Activated T-cell treated with anti-CD3 and anti-CD28 coated beads for 48 hours (primary cell): ENCODE measurements around the gene PTPRT.

Source experiments
- DNase-seq: peaks from one replicate; pipeline ENCODE4 v3.0.0-alpha.2; 2020; ENCODE audit warnings: low read depth

PTPRT gene

GRCh38 chr20:42043921-42044320 is 1145.8 kb downstream of the PTPRT start:
- DNase-seq = no peak

GRCh38 chr20:42041000-42041565 is 1148.6 kb downstream of the PTPRT start:
- DNase-seq = no peak

DNA sequence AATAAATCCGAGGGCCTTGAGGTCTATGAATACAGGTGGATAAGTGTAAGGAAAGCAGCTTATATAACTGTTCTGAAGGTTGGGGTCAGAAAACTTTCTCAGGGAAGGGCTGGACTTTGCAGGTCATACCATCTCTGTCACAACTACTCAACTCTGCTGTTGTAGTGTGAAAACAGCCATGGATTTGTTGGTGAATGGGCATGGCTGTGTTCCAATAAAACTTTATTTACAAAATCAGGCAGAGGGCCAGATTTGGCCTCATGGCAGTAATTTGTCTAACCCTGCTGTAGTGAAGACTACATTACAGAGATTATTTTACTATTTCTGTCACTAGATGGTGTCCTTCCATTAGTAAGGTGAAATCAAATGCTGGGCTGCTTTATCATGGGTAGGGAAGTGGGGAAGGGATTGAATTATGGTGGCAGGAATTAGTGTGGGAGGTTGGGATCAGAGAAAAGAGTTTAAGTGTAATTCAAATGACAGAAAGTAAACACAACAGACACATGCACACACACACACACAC is 1161.9 kb downstream of the PTPRT start:
- no peak for DNase-seq

DNA sequence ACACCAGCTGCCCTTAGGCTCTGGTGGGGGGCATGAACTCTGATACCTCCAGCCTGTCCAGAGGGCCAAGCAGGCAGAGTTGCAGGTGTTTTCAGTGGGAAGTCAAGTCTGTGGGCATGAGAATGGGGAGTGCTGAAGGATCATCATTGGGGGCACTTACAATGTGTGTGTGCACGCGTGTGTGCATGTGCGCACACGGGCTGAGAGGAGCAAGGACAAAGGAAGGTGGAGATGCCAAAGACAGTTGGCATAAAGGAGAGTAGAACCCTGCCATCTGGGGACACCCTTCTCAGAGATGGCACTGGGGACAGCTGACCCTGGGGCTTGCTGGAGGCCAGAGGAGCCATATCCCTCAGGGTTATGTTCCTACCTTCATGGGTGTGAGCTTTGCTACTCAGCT is 1163.1 kb downstream of the PTPRT start:
- DNase-seq = no peak

DNA sequence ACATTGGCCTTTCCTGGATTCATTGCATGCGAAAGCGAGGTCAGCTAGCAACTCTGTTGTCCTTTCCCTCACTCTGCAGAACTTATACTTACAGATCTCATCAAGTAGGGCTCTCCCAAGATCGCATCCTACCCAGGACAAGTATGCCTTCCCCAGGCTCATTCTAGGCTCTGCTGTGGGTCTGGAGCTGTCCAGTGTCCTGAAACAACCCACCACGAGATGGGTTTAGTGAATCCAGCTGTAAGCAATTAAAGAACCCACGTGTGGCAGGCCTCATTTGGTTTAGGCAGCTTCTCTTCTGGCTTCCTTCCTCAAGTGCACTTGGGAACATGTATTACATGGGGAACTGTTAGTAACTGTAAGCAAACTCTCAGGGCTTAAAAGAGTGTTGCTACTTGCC is 1165.1 kb downstream of the PTPRT start:
- DNase-seq = no peak
